ENCODE data around the gene PON1.

PON1 gene

GRCh38 chr7:95317966-95318365, 6.4 kb downstream of the PON1 start:
- Histone ChIP-seq H3K27me3 (ENCODE audit: control insufficient read depth, insufficient read depth, low read length) (no peaks in the 10 kb centered on the region), H3K9ac (ENCODE audit: low read length) (no peak overlapping the region), H3K36me3 (ENCODE audit: control insufficient read depth, insufficient read depth, low read length) (no peaks in the 10 kb centered on the region), H3K27ac (ENCODE audit: low read depth, low read length) (no peak overlapping the region), H3K4me1 (ENCODE audit: control insufficient read depth, insufficient read depth, low read length) (no peaks in the 10 kb centered on the region), H3K9me3 (ENCODE audit: control insufficient read depth, insufficient read depth, low read depth, low read length) (no peaks in the 10 kb centered on the region), H3K4me3 (ENCODE audit: low read depth, low read length) (no peak overlapping the region)

DNA sequence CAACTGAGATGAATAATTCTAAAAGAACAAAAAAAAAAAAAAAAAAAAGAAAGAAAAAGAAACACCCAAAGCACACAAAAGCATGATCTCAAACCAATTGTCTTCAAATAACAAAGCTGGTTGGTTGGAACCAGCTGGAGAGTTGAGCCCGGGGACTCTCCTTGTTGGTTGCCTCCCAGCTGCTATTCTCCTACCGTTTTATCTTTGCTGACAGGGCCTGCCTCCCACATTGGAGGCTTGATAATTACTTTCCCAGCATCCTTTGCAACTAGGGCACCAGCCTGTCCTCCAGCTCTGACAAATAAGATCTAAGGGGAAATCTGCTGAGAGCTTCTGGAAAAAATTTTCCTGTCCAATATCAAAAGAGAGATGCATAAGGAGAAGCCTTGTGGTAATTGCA, 6.8 kb downstream of the PON1 start:
- no peak overlapping the region for H3K27ac ChIP-seq (ENCODE audit: low read depth, low read length)
- H3K9ac ChIP-seq (ENCODE audit: low read length) = no peak overlapping the region
- no peaks in the 10 kb centered on the region for H3K9me3 ChIP-seq (ENCODE audit: control insufficient read depth, insufficient read depth, low read depth, low read length)
- no peaks in the 10 kb centered on the region for H3K36me3 ChIP-seq (ENCODE audit: control insufficient read depth, insufficient read depth, low read length)
- no peaks in the 10 kb centered on the region for H3K4me1 ChIP-seq (ENCODE audit: control insufficient read depth, insufficient read depth, low read length)
- no peaks in the 10 kb centered on the region for H3K27me3 ChIP-seq (ENCODE audit: control insufficient read depth, insufficient read depth, low read length)
- H3K4me3 ChIP-seq (ENCODE audit: low read depth, low read length) = no peak overlapping the region

- H3K9ac ChIP-seq (ENCODE audit: low read length) = no peak overlapping the region
- H3K4me1 ChIP-seq (ENCODE audit: control insufficient read depth, insufficient read depth, low read length) = no peaks in the 10 kb centered on the region
- no peaks in the 10 kb centered on the region for H3K27me3 ChIP-seq (ENCODE audit: control insufficient read depth, insufficient read depth, low read length)
- no peaks in the 10 kb centered on the region for H3K9me3 ChIP-seq (ENCODE audit: control insufficient read depth, insufficient read depth, low read depth, low read length)
- H3K27ac ChIP-seq (ENCODE audit: low read depth, low read length) = no peak overlapping the region
- no peak overlapping the region for H3K4me3 ChIP-seq (ENCODE audit: low read depth, low read length)
- no peaks in the 10 kb centered on the region for H3K36me3 ChIP-seq (ENCODE audit: control insufficient read depth, insufficient read depth, low read length)
Measured at GRCh38 chr7:95316588-95316987, 7.7 kb downstream of the PON1 start.

- H3K27me3 ChIP-seq (ENCODE audit: control insufficient read depth, insufficient read depth, low read length) = no peaks in the 10 kb centered on the region
- H3K4me3 ChIP-seq (ENCODE audit: low read depth, low read length) = no peak overlapping the region
- no peaks in the 10 kb centered on the region for H3K36me3 ChIP-seq (ENCODE audit: control insufficient read depth, insufficient read depth, low read length)
- H3K9me3 ChIP-seq (ENCODE audit: control insufficient read depth, insufficient read depth, low read depth, low read length) = no peaks in the 10 kb centered on the region
- H3K27ac ChIP-seq (ENCODE audit: low read depth, low read length) = no peak overlapping the region
- H3K4me1 ChIP-seq (ENCODE audit: control insufficient read depth, insufficient read depth, low read length) = no peaks in the 10 kb centered on the region
- no peak overlapping the region for H3K9ac ChIP-seq (ENCODE audit: low read length)
Measured at GRCh38 chr7:95312561-95312960, 11.8 kb downstream of the PON1 start.

DNA sequence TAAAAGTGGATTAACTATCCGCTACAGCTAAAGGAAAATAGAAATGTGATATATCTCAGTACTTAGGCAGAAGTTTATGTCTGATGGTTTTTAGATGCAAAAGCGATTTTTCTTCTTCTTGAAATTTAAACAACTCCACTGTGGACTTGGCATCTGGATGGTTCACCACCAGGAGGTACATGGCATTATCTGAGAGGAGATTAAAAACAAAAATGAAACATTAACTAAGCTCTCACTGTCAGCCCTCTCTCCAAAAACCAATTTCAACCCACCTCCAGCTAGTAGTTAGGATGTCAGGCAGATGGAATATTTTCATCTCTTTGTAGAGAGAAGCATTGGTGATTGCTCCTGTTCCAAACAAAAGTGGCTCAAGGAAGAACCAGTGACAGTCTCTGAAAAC, 12.9 kb downstream of the PON1 start:
- Histone ChIP-seq H3K36me3 (ENCODE audit: control insufficient read depth, insufficient read depth, low read length) (no peaks in the 10 kb centered on the region), H3K4me3 (ENCODE audit: low read depth, low read length) (no peak overlapping the region), H3K9me3 (ENCODE audit: control insufficient read depth, insufficient read depth, low read depth, low read length) (no peaks in the 10 kb centered on the region), H3K27ac (ENCODE audit: low read depth, low read length) (no peak overlapping the region), H3K4me1 (ENCODE audit: control insufficient read depth, insufficient read depth, low read length) (no peaks in the 10 kb centered on the region), H3K27me3 (ENCODE audit: control insufficient read depth, insufficient read depth, low read length) (no peaks in the 10 kb centered on the region), H3K9ac (ENCODE audit: low read length) (no peak overlapping the region)

DNA sequence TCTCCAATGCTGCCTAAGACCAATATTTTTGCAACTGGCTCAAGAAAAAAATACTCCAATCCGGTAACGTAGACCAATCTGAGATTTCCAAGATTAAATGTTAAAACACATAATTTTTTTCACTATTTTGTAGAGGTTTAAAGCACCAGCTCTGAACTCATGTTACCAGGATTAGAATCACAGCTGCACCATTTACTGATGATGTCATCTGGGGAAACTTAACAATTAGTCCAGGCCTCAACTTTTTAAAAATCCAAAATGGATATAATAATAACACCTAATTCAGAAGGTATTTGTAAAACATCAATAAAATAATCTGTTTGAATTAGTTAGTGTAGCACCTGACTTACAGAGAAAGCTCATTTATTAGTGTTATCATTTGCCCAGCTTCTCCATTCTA, 14.4 kb downstream of the PON1 start:
- no peaks in the 10 kb centered on the region for H3K4me1 ChIP-seq (ENCODE audit: control insufficient read depth, insufficient read depth, low read length)
- no peaks in the 10 kb centered on the region for H3K9me3 ChIP-seq (ENCODE audit: control insufficient read depth, insufficient read depth, low read depth, low read length)
- no peak overlapping the region for H3K4me3 ChIP-seq (ENCODE audit: low read depth, low read length)
- no peaks in the 10 kb centered on the region for H3K36me3 ChIP-seq (ENCODE audit: control insufficient read depth, insufficient read depth, low read length)
- H3K27me3 ChIP-seq (ENCODE audit: control insufficient read depth, insufficient read depth, low read length) = no peaks in the 10 kb centered on the region
- no peak overlapping the region for H3K27ac ChIP-seq (ENCODE audit: low read depth, low read length)
- no peak overlapping the region for H3K9ac ChIP-seq (ENCODE audit: low read length)

DNA sequence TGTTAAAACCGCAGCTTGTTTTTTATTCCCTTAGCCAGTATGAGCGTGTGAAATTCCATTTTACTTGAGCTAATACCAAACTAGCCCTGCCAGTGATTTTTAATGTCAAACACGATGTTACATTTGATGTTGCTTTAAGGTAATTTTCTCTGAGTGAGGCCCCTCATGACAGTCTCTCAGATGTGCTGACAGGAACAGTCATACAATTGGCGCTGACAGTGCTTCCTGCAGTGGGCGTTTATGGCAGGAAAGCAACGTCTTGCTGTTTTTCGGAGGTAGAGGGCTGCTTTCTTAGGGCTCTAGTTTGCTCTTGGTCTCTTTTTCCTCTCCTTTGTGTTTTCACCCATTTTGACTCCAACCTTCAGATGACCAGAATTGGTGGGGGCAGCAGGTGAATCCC, 19.3 kb downstream of the PON1 start:
- Histone ChIP-seq H3K4me1 (ENCODE audit: control insufficient read depth, insufficient read depth, low read length) (no peaks in the 10 kb centered on the region), H3K27me3 (ENCODE audit: control insufficient read depth, insufficient read depth, low read length) (no peaks in the 10 kb centered on the region), H3K36me3 (ENCODE audit: control insufficient read depth, insufficient read depth, low read length) (no peaks in the 10 kb centered on the region), H3K9me3 (ENCODE audit: control insufficient read depth, insufficient read depth, low read depth, low read length) (no peaks in the 10 kb centered on the region), H3K9ac (ENCODE audit: low read length) (no peak overlapping the region), H3K4me3 (ENCODE audit: low read depth, low read length) (no peak overlapping the region), H3K27ac (ENCODE audit: low read depth, low read length) (no peak overlapping the region)

- Histone ChIP-seq H3K9ac (ENCODE audit: low read length) (no peak overlapping the region), H3K4me3 (ENCODE audit: low read depth, low read length) (no peak overlapping the region), H3K27me3 (ENCODE audit: control insufficient read depth, insufficient read depth, low read length) (no peaks in the 10 kb centered on the region), H3K9me3 (ENCODE audit: control insufficient read depth, insufficient read depth, low read depth, low read length) (no peaks in the 10 kb centered on the region), H3K27ac (ENCODE audit: low read depth, low read length) (no peak overlapping the region), H3K4me1 (ENCODE audit: control insufficient read depth, insufficient read depth, low read length) (no peaks in the 10 kb centered on the region), H3K36me3 (ENCODE audit: control insufficient read depth, insufficient read depth, low read length) (no peaks in the 10 kb centered on the region)
Measured at GRCh38 chr7:95303013-95303905, 21.1 kb downstream of the PON1 start.

DNA sequence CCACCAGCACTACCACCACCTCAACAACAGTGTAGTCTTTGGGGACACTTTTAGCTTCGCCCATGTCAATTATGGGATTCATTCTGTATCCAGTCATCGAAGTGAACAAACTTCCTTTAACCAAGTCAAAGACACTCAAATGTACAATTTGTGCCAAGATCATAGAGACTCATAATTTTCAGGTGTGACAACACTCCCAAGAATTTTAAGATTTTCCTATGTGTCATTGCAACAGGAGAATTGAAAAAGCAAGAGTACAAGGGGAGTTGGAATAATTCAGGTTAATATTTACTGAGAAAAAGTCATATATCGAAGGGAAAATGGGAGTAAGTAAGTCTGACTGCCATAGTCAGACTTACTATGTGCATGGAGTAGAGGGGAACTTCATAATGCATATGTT, 26.2 kb downstream of the PON1 start:
- H3K9me3 ChIP-seq (ENCODE audit: control insufficient read depth, insufficient read depth, low read depth, low read length) = no peaks in the 10 kb centered on the region
- no peaks in the 10 kb centered on the region for H3K36me3 ChIP-seq (ENCODE audit: control insufficient read depth, insufficient read depth, low read length)
- H3K27me3 ChIP-seq (ENCODE audit: control insufficient read depth, insufficient read depth, low read length) = no peaks in the 10 kb centered on the region
- H3K4me1 ChIP-seq (ENCODE audit: control insufficient read depth, insufficient read depth, low read length) = no peaks in the 10 kb centered on the region
- H3K4me3 ChIP-seq (ENCODE audit: low read depth, low read length) = no peak overlapping the region
- H3K9ac ChIP-seq (ENCODE audit: low read length) = no peak overlapping the region
- H3K27ac ChIP-seq (ENCODE audit: low read depth, low read length) = no peak overlapping the region

GRCh38 chr7:95297041-95297440, 27.3 kb downstream of the PON1 start:
- H3K27ac ChIP-seq (ENCODE audit: low read depth, low read length) = no peak overlapping the region
- no peaks in the 10 kb centered on the region for H3K4me1 ChIP-seq (ENCODE audit: control insufficient read depth, insufficient read depth, low read length)
- H3K36me3 ChIP-seq (ENCODE audit: control insufficient read depth, insufficient read depth, low read length) = no peaks in the 10 kb centered on the region
- no peak overlapping the region for H3K4me3 ChIP-seq (ENCODE audit: low read depth, low read length)
- H3K9ac ChIP-seq (ENCODE audit: low read length) = no peak overlapping the region
- H3K9me3 ChIP-seq (ENCODE audit: control insufficient read depth, insufficient read depth, low read depth, low read length) = no peaks in the 10 kb centered on the region
- H3K27me3 ChIP-seq (ENCODE audit: control insufficient read depth, insufficient read depth, low read length) = no peaks in the 10 kb centered on the region

GRCh38 chr7:95296456-95296855, 27.9 kb downstream of the PON1 start:
- Histone ChIP-seq H3K4me3 (ENCODE audit: low read depth, low read length) (no peak overlapping the region), H3K36me3 (ENCODE audit: control insufficient read depth, insufficient read depth, low read length) (no peaks in the 10 kb centered on the region), H3K9ac (ENCODE audit: low read length) (no peak overlapping the region)

More at GRCh38 chr7:95296456-95296855, 27.9 kb downstream of the PON1 start:
- Histone ChIP-seq H3K4me1 (ENCODE audit: control insufficient read depth, insufficient read depth, low read length) (no peaks in the 10 kb centered on the region), H3K9me3 (ENCODE audit: control insufficient read depth, insufficient read depth, low read depth, low read length) (no peaks in the 10 kb centered on the region), H3K27ac (ENCODE audit: low read depth, low read length) (no peak overlapping the region), H3K27me3 (ENCODE audit: control insufficient read depth, insufficient read depth, low read length) (no peaks in the 10 kb centered on the region)

All from HUES6 (cell line).